Activated T-helper 1 cell treated with anti-CD3 and anti-CD28 coated beads, Interleukin-2, amount 50 U/mL, for 16 hours (primary cell): Measurements from ENCODE around the gene ABR.
"Not testable (repeated sequence)": the region's sequence is repeated elsewhere in the genome, so short reads cannot be mapped to it uniquely, and the experiment has no call there.

ENCODE experiments used
- DNase-seq, 2 donors: peaks; one replicate each; pipeline ENCODE4 v3.0.0-alpha.2; 2020; ENCODE audit warnings: low read depth in 1 of 2, low spot score in 1 of 2

Gene ABR

DNA sequence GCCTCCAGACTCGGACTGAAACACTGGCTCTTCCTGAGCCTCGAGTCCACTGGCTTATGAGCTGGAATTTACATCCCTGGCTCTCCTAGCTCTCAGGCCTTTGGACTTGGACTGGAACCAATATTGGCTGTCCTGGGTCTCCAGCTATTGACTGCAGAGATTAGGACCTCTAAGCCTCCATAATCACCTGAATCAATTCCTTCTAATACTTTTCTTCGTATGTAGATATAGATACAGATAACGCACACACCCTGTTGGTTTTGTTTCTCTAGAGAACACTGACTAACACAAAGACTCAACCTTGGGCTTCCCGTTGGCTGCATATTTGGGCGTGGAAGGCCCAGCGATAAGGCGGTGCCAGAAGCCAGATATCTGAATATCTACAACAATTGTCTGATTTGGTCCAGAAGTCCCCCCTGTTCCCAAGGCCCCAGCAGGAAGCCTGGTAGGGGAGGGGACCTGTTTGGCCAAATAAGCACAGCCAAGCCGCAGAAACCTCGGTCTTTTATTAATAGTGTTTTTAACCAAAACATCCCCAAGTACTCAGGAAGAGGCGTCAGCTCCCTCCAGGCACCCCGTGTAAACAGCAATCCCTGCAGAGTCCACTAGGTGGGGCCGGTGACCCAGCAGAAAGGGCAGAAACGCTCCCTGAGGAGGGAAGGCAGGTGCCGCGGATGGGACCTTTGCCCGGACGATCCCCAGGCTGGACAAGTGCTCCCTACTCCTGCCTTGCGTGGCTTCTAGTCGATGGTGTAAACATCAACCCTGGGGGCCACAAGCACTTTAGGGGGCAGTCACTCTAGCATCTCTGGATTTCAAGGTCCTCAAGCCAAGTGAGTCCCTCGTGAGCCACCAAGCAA, 57.0 kb downstream of the ABR start:
- DNase-seq, result peak; percentile 72 to 83

DNA sequence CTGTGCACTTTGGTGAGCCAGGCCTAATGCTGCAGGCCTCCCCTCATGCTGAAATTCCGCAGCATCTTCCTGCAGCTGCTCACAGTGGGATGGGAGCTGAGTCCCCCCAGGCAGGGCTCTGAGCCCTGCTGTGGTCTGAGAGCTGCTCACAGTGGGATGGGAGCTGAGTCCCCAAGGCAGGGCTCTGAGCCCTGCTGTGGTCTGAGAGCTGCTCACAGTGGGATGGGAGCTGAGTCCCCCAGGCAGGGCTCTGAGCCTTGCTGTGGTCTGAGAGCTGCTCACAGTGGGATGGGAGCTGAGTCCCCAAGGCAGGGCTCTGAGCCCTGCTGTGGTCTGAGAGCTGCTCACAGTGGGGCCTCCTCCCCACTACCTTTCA, 58.4 kb downstream of the ABR start:
- DNase-seq, result not testable (repeated sequence)

DNA sequence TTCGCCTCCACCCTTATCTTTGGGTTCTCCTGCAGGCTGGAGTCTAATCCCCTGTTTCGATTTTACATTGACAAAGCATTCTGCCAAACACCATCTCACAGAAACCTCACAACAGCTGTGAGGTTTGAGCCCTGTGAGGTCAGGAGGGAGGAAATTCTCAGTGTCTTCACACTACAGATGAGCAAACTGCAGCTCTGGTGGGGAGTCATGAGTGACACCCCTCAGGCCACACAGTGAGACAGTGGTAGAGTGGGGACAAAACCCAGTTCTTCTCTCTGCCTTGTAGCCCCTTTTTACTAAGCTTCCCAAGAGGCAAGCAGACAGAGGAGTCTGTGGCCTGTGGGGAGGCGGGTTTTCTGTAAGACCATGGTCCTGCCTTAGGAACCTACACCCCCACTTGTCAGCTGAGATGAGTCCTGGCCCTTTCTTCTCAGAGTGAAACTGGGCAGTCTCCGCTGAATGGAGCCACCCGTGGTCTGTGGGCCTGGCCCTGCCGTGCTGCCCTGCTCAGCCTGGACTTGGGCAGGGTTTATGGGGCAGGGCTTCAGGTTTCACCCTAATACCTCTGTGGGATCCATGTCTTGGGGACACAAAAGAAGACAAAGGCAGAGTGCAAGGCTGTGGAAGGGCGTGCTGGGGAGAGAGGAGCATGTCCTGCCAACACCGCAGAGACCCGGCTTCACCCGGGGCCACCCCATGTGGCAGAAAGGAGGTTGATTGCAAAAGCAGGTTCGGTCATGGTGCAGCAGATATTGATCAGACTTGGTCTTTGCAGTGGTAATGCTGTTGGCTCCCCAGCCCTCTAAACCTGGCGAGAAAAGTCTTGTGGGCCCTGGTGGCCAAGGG, 59.0 kb downstream of the ABR start:
- no peak for DNase-seq

DNA sequence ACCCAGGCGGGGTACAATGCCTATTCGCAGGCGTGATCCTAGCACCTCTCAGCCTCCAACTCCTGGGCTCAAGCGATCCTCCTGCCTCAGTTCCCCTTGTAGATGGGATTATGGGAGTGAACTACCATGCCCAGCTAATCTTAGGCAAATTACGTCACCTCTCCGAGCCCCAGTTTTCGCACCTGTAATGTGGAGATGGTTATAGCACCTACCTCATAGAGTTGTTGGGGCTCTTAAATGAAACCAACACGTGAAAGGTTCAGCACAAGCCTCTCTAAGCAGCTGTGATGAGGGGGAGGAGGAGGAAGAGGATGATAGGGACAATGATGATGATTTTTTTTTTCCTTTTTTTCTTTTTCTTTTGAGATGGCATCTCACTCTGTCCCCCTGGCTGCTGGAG, 59.9 kb downstream of the ABR start:
- no peak for DNase-seq

DNA sequence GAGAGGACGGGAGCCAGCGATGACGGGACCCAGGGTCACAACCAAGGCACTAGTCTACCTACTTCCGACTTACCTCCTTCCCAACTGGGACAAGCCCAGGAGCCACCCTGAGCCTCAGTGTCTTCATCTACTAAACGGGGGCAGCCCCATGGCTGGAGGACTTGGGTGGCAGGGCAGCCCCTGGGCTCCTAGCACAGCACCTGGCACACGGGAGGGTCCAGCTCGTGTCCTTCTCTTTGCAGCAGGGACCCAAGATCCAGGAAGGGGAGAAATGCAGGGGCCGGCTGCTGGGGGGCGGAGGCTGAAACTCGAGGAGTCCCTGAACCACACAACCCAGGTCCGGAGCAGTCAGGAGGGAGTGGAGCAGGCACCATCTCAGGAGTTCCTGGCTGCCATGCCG, 63.2 kb downstream of the ABR start:
- no peak for DNase-seq

DNA sequence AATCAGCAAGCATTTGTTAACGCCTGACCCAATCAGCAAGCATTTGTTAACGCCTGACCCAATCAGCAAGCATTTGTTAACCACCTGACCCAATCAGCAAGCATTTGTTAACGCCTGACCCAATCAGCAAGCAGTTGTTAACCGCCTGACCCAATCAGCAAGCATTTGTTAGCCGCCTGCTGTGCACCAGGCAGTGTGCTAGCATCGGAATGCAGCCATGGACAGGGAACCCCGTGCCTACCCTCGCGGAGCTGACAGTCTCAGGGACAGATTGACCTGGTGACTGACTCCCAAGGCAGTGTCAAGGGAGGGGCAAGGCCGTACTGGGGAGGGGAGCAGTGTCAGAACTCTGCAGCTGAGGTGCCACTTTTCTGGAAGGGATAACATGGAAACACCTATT, 66.9 kb downstream of the ABR start:
- no peak for DNase-seq

DNA sequence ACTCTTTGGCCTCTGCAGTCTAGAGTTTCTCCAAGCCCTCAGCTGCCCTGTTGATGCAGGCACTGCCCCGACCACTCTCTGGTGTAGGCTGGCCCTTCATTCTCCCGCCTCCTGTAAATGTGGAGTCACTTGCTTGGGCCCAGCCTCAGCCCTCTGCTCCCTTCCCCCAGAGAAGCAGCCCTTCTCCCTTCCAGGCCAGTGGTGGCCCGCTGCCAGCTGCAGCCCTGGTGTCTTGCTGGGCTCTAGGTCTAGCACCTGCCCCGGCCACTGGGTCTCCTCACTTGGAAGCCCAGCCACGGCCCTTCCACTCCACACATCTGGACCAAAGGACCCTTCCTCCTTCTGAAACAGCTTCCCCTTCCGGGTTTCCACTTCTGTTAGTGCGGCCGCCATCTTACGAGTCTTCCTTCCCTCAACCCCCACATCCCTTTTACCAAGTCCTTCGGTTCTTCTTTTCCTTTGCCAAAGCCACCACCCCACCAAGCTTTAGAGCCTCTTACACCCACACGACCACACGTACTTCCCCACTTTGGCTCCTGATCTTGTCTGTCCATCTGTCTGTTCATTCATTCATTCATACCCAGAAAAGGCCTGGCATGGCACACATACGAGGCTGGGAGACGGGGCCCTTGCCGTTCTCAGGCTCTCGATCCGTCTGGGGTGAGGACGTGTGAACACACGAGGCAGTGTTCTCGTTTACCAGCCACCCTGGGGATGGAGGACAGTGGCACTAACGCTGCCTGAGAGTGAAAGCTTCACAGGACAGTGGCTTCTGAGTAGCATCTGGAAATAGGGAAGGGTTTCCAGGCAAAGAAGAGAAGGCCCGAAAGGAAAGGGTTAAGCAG, 68.0 kb downstream of the ABR start:
- DNase-seq, result no peak

DNA sequence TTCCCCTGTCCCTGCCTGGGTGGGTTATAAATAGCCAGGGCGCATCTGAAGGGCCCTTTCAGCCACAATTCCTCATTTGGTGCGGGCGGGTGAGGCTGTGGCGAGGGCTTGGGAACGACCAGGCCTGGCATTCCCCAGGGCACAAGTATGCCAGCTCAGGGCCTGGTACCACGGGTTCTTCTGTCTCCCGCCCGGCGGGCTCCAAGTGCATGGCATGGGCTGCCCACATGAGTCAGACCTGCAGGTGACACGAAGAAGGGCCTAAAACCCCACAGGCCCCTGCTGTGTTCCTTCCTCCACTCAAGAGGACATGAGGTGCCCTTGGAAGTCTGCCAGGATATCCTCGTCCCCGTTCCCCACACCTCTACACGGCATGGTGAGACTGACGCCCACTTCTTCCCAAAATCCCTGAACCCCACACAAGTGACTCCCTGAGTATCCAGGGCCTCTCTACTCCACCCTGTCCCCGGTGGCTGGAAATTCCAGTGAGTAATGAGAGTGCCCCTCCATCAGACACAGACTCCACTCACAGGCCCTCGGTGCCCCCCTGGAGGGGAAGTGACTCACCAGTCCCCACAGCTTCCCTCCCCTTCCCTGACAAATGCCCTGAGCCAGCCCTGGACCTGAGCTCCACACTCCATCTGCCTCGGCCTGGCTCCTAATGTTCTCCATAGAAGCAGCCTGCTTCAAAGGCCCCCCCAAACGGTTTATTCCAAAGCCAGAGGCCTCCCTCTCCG, 68.8 kb downstream of the ABR start:
- no peak for DNase-seq

DNA sequence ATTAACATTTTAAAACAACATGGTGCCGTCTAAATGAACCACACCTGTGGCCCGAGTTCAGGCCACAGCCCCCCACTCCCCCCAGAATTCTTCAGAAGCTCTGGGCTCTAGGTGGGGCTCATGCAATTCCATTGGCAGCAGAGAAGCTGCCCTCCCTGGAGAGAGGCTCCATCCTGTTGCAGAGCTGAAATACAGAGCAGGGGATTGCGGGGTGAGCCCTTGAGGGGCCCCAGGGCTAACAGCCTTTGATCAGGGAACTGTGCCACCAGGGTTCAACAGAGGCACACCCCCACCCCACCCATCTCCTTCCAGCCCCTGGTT, 69.3 kb downstream of the ABR start:
- DNase-seq, result no peak

DNA sequence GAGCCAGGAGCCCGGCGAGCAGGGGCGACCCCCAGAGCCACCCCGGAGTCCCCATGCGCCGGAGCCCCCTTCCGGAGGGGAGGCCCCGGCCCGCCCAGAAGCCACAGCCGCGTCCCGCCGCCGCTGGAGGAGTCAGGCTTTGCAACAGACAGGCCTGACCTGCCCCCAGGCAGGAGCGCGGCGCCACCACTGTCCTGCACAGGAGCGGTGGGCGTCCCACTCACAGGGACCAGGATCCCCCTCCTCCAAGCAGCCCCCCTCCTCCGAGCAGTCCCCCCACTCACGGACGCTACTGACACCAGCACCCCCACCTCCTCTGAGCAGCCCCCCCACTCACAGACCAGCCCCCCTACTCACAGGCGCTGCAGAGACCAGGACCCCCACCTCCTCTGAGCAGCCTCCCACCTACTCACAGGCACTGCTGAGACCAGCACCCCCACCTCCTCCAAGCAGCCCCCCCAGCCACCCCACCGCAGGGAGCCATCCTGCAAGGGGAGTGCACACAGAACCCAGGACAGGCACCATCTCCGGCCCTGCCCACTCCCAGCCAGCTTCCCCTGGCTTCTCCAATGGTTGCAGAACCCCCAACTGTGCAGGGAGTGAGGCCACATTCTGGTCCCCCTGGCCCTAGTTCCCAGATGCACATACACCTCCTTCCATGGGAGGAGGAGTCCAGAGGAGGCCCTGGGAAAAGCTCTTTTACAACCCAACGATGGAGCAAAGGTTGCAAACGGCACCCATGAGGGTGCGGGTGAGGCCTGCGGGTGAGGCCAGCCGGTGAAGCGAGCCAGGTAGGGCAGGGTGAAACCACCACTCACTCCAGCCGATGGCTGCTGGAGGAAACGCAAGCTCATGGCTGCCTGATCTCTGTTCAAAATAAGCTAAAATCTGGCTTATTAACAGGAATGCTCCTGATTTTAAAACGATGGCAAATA, 69.9 kb downstream of the ABR start:
- DNase-seq, result peak in 1 of 2 donors; percentile 29

DNA sequence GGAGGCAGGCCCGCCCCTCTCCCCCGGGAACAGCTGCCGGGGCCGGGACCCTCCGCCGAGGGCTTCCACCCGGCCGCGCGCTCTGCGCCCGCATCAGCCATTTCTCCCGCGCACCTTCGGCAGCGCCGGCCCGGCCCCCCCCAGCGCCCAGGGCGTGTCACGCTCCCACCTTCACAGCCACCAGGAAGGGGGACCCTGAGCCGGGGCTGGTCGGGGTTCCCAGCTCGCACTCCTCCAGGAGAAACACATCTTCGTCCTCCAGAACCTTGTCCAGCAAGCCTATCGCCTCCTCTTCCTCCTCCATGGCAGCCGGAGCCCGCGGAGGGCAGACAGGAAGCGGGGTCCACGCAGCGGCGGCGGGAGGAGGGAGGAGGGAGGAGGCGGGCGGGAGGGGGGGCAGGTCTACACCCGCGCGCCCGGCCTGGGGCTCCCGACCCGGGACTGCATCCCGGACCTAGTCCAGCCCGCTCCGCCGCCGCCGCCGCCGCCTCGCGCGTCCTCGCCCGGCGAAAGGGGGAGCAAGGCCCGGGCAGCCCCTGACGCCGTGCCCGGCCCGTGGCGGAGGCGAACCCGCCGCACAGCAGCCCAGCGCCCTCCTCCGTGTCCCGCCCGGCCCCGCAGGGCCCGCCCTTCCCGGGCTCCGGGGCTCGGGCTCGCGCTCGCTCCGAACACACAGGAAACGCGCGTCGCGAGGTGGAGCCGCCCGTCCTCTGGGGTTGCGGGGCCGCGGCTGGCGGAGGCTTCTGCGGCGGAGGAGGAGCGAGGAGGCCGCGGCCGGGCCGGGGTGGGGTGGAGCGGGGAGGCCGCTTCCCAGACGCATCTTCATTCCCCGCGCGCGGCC, 70.8 kb downstream of the ABR start:
- peak; percentile 49 to 55 for DNase-seq

DNA sequence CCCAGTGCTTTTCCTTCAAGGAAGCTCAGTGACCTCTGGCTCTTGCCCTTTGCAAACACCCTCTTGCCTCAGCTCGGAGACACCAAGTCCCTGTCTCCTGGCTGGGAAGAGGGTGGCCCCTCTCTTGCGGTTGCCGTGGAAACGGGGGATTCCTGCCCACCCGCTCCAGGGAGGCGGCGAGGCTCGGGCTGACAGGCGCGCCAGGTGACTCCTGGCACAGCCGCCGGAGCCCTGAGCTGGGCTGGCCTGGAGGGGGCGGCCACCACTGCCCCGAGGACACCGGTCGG, 71.4 kb downstream of the ABR start:
- no peak for DNase-seq

DNA sequence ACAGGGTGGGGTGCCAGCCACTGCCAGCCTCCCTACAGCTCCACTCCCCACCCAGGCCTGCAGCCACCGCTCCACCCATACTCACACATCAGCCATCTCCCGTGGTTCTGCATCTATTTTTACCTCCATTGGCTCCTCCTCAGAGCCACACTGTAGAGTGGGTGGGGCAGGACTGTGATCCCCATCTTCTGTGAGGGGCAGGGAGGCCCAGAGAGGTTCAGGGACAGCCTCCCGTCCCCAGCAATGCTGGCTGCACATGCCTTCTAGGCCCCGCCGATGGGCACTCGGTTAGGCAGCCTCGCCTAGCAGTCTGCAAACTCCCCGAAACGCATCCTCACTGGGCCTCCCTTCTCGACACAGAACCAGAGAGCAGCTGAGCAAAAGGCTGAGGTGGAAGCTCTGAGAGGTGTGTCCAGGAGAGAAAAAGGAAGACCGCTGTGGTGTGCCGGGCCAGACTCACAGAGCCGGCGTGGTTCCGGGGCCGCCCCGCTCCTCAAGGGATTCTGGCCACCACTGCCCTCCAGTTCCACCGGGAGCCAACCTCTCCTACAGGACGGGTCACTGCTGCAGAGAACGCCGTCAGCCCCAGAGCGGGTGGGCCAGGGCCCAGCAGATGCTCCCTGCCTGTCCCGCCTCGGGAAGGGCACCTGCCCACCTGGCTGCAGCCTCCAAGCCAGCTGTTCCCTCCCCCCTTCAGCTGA, 71.9 kb downstream of the ABR start:
- no peak for DNase-seq

DNA sequence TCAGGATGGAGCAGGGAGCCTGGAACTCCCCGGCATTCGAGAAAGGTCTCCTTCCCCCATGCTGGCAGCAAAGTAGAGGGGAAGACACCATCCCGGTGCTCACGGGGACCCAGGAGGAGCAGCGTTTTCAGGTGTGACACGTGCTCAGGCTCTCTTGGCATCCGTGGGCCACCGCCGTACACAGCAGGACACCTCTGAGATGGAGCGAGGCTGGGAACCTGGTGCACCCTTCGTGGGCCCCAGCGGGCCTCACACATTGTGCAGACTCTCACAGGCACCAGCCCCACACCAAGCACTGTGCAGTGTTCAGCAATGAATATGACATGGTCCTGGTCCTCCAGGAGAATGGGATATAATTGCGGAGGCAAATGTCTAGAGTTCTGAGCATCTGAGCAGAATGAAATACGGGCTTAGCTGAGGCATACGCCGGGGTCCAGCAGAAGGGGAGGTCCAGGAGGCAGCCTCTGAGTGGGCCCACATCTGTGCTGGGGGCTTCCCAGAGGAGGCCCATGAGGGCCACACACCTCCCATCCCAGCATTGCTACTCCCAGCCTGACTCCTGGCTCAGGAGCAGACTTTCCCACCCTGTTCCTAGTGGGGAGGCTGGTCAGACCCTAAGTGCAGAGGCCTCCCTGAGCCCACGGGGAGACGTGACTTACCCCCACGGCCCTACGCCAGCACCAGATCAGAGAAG, 72.6 kb downstream of the ABR start:
- no peak for DNase-seq

DNA sequence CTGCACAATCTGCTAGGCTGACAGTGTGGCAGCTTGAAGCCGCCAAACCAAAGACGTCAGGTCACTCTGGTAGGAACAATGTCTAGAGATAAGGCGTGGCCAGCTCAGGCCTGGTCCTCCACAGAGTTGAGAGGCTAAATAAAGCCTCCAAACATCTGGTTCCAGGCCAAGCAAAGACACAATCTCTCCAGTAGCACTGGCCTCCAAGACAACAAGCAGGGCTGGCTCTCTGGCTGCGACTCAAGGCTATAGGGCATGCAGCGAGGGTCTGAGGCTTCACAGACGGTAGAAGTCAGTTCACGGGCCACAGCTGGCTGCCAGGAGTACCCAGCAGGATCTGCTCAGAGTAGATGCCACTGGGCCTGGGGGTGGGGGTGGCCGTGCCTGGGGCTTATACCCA, 75.6 kb downstream of the ABR start:
- DNase-seq, result no peak

DNA sequence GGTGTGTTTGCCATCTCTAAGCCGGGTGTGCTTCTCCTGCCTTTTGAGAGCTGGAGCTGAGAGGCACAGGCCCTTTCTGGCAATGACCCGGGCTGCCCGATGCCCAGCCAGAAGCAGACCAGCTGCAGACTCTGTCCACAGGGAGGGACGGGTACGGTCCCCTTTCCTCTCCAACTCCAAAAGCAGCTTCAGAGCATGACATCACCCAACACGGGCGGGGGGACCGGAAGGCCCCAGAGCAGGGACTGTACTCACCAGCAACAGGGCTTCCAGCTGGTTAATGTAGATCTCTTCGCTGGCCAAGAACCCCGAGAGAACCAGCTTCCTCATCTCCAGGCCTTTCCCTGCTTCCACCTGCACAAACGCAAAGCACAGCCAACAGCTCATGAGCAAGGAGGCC, 79.4 kb downstream of the ABR start:
- no peak for DNase-seq

DNA sequence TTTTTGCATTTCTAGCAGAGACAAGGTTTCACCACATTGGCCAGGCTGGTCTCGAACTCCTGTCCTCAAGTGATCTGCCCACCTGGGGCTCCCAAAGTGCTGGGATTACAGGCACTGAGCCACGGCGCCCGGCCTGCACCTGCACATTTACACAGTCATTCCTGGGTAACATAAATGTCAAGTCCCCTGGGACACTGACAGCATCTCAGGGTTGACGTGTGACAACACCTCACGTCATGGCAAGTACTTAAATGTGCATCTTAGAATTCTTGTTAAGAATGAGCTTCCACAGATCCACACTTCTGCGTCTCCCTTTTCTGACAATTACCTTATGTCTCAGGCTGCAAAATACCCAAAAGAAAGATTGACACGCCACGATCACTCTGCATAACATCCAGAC, 80.5 kb downstream of the ABR start:
- DNase-seq, result no peak
